Measurements from ENCODE around the gene CCP110. TPM values are rescaled to one million over a fixed set of nuclear protein-coding genes. Genes with fewer than 3 reads are reported as not detected.

CCP110 gene
- total and polyA plus RNA-seq, 2 experiments from 2014 or later, result 10.7 to 20.9 TPM

- Mint-ChIP-seq H3K27ac (no peak overlapping the region), H3K36me3 (ENCODE audit: low read depth) (peaks cover 48% of the 10 kb centered on the region), H3K4me1 (no peaks in the 10 kb centered on the region), H3K27me3 (ENCODE audit: insufficient read depth, low read depth, poor library complexity) (no peaks in the 10 kb centered on the region), H3K4me3 (no peak overlapping the region), H3K9me3 (no peaks in the 10 kb centered on the region)
- Histone ChIP-seq H3K79me2 (replicated peaks; ENCODE audit: insufficient read depth) (no peaks in the 10 kb centered on the region), H3K4me1 (ENCODE audit: insufficient read depth) (no peaks in the 10 kb centered on the region), H3K4me3 (no peak overlapping the region), H3K4me2 (no peak overlapping the region), H3F3A (replicated peaks; ENCODE audit: low read depth) (no peaks in the 10 kb centered on the region), H3K27me3 (ENCODE audit: insufficient read depth) (no peaks in the 10 kb centered on the region), H3K27ac (ENCODE audit: low read depth) (no peak overlapping the region), H3K9me2 (ENCODE audit: insufficient read depth) (no peaks in the 10 kb centered on the region), H3K36me3 (ENCODE audit: insufficient read depth) (peaks cover 36% of the 10 kb centered on the region), H4K20me1 (replicated peaks; ENCODE audit: insufficient read depth) (no peaks in the 10 kb centered on the region; the same call in 1 of the 2 replicates), H2AFZ (no peak overlapping the region)
- ATAC-seq, result no peak
- no peak for TF ChIP-seq POLR2AphosphoS5 (IDR thresholded peaks at IDR 0.05; ENCODE audit: low read depth)
- no peak for TF ChIP-seq REST (IDR thresholded peaks at IDR 0.05; ENCODE audit: unreplicated experiment)
- no peak for TF ChIP-seq EZH2phosphoT487 (IDR thresholded peaks at IDR 0.05; ENCODE audit: unreplicated experiment)
- TF ChIP-seq ZNF331 (CRISPR knock-in tag; IDR thresholded peaks at IDR 0.05; ENCODE audit: low read depth), result no peak
- no peak for TF ChIP-seq JUNB (IDR thresholded peaks at IDR 0.05; ENCODE audit: unreplicated experiment)
- no peak for TF ChIP-seq NANOG (IDR thresholded peaks at IDR 0.05; ENCODE audit: borderline replicate concordance)
- no peak for TF ChIP-seq EZH2 (IDR thresholded peaks at IDR 0.05; ENCODE audit: low read depth, unreplicated experiment)
- no peak for TF ChIP-seq STAT1 (IDR thresholded peaks at IDR 0.05; ENCODE audit: unreplicated experiment)
- no peak for TF ChIP-seq ZNF462 (CRISPR knock-in tag; IDR thresholded peaks at IDR 0.05)
- TF ChIP-seq ETS1 (IDR thresholded peaks at IDR 0.05), result no peak
- TF ChIP-seq ZNF114 (CRISPR knock-in tag; IDR thresholded peaks at IDR 0.05), result no peak
- no peak for TF ChIP-seq CREB1 (CRISPR knock-in tag; IDR thresholded peaks at IDR 0.05; ENCODE audit: low read depth)
- DNase-seq (ENCODE audit: low spot score), result no peak
These were observed 18.5 kb downstream of the CCP110 start for GRCh38 chr16:19542138-19542821.

Data from GM23338 (cell line).